NCI-H2029 treated with DMSO at 0.1 percent for 48 hours (cell line): ENCODE results near the gene GLYATL2.

ENCODE experiments used
- DNase-seq: peaks from one replicate; lab custom pipeline; 2025; lab: John Stamatoyannopoulos, UW

The GLYATL2 gene, protein sequence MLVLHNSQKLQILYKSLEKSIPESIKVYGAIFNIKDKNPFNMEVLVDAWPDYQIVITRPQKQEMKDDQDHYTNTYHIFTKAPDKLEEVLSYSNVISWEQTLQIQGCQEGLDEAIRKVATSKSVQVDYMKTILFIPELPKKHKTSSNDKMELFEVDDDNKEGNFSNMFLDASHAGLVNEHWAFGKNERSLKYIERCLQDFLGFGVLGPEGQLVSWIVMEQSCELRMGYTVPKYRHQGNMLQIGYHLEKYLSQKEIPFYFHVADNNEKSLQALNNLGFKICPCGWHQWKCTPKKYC

DNA sequence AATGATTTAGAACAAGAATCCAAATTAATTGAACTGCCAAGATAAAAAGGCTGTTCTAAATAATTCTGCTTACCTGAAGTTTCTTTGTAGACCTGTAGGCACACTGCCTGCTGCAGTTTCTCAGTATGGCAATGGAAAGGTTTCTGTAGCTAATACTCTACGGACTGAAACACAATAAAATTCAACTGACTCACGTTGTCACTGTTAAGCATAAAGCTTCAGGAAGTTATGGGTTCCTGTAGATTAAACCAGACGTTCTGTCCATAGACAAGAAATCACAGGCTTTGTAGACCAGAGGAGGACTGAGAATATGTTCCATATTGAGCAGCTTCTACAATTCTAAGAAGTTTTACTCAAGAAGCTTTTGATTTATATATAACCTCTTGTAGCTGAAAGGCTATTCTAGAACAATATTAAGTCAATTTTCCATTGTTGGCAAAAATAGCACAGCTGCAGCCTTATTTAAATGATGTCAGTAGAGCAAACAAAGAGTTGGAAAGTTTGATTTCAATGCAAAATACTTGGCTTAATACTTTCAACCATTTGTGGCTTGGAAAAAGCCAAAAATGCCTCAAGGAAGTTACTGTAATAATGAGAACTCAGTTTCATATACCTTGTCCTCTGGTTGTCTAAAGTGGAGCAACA is at the start of gene GLYATL2:
GLYATL2 (minus strand) TSS at position 344 of the 645 bp plus-strand sequence. CDS start 5,092 bp downstream, outside the sequence.
- DNase-seq, result no peak

DNA sequence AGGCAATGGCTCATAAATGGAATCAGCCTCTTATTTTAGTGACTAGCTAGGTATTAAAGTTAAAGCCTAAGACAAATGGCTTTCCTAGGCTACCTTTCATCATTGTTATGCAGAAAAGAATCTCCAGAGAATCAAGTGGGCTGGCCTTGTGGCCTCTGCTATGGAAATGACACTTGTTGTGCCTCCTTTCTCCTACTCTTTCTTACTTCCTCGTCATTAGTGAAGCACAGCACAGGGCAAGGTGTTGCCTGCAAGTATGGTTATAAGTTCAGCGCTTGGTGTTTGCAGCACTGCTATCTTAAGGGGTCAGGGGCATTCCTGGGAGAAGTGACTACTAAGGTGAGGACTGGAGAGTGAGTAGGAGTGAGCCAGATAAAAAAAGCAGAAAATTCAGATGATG is 49.4 kb upstream of the GLYATL2 start:
- no peak for DNase-seq

DNA sequence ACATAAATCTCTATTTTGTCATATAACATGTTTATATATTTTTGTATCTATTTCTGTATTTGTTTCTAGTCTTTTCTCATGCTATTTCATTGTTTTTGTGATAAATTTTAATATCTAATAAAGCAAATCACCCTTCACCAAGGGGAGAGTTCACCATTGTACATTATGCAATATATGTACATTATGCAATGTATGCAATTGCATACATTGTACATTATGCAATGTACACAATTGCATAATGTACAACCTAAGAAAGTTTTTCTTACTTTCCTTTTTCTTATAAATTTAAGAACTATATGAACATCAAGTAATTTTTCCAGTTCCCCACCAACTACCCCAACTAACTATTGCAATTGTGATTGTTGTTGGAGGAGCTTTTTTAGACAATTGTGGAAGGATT is 44.1 kb upstream of the GLYATL2 start:
- DNase-seq, result no peak

DNA sequence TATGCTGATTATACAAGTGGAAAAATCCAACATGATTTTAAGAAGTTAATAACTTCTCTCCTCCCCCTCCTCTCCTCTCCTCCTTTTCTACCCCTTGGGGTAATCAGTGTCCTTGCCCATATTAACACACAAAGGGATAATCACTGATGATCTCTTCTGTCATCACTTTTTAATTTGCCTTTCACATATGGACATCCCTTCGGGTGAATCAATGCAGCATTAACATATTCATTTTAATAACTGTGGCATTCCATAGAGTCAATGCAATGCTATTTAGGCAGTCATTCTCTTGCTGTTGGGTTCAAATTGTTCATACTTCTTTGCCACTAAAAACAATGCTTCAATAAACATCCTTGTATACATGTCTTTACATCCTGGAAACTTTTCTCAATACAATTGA is 42.9 kb upstream of the GLYATL2 start:
- DNase-seq, result no peak

DNA sequence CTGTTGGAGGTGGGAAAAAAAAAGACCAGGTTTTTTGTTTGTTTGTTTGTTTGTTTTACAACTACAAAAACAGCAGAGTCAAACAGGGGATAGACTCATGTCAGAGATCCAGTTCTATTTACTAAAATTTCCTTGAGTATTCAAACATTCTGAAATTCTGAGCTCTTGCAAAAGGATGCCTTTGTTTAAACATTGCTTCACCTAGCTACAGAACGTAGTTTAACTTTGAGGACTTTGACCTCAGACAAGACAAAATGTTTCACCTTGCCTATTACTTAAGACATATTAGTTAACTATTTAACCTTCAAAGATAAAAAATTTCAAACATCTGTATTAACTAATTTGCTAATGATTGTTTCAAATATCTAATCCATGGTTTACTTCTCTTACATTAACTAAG is 36.1 kb upstream of the GLYATL2 start:
- DNase-seq, result no peak

DNA sequence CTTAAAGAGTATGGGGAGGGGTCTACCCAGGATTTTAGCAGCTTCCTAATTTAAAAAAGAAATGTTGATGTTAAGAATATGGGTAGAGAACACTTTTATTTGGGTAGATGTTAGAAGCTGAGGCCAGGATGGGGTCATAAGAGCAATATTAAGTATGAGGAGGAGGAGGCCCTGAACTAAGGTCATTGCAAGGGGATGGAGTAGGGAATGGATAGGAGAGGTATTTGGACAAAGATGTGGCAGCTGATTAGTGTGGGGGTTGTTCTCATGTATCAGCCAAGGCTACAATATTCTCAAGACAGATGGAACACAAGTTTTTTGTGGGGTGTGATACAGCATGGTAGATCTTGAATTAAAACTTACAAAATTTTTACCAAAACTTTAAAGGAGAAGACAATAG is 35.7 kb upstream of the GLYATL2 start:
- DNase-seq, result no peak

DNA sequence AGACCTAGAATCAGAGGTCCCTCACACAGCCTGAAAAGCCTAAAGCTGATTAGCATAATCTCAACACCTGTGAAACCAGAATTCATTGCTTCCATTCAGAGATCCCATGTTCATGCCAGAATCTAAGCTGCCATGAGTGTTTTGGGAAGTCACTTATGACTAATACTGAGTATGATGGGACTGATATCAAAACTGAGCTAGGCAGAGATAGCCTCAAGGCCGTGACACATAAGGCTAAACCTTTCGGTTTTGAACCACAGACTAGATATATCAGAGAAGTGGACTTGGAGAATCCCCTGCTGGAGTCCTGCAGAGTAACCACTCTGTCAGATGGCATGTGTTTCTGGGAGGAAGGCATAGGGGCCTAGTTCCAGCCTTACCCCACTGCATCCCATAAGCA is 23.1 kb upstream of the GLYATL2 start:
- no peak for DNase-seq

DNA sequence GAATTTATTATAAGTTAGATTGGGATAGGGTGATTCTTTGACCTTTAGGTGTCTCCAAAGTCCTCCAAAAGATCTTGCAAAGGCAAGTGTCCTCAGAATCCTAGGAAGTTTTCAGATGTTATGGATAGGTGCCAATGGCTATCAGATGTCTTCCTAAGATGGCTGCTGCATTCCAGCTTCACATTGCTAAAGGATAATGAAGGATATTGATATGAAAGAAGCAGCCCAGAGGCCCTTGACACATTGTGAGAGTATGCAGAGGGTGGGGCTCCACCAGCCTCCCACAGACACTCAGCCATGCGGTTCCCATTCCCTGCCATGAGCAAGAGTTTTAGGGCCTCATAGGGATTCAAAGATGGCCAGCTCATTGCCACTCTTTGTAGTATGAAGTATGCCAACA is 22.3 kb upstream of the GLYATL2 start:
- DNase-seq, result no peak

DNA sequence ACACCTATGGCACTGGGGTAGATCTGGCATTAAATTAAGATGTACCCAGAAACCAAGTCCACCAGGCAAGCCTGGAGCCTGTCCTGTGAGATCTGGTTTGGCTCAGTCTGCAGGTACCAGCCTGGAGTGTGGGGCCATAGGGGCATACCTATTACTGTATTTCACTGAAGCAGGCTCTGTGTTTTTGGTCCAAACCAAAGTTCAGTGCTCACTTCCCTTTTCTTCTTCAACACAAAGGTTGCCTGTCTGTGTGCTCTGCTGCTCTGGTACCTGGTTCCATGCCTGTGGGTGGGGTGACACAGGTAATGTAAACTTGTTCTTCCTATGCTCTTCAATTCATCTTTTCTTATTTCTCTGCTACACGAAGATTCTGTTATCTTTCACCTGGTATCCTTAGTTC is 19.8 kb upstream of the GLYATL2 start:
- DNase-seq, result no peak

DNA sequence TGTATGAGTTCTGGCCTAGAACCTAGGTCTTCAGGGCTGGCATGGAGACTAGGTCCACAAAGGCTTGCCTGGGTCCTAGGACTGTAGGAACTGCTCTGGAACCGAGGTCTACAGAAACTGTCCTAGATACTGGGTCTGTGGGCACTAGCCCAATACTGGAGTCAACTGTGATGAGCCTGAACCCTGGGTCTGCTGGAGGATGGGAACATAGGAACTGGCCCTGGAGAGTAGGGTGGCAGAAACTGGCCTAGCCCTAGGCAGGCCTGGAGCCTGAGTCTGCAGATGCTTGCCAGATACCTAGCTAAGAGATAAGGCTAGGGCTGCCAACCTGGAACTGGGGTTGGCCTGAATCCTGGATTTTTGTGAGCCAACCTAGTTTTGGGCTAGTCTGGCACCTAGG is 19.2 kb upstream of the GLYATL2 start:
- DNase-seq, result no peak

DNA sequence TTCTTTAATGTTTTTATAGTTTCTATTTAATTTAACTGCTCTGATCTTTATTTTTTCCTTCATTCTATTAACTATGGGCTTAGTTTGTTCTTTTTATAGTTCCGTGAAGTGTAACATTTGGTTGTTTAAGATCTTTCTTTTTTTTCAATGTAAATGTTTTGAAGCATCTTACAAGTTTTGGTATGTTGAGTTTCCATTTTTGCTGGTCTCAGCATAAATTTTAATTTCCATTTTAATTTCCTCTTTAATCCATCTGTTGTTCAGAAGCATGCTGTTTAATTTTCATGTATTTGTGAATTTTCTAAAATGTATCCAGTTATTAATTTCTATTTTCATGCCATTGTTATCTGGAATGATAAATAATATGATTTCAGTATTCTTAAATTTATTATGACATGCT is 17.0 kb upstream of the GLYATL2 start:
- DNase-seq, result no peak

DNA sequence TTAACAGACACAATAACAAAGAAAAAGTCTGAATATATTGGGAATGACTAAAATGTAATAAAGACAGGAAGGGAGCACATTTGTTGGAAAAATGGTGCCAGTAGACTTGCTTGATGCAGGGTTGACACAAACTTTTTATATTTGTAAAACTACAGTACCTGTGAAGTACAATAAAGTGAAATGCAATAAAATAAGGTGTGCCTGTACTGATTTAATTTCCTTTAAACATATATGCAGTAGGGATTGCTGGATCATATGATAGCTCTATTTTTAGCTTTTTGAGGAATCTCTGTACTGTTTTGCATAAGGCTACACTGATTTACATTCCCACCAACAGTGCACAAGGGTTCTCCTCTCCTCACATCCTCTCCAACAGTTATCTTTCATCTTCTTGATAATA is 12.3 kb upstream of the GLYATL2 start:
- no peak for DNase-seq

DNA sequence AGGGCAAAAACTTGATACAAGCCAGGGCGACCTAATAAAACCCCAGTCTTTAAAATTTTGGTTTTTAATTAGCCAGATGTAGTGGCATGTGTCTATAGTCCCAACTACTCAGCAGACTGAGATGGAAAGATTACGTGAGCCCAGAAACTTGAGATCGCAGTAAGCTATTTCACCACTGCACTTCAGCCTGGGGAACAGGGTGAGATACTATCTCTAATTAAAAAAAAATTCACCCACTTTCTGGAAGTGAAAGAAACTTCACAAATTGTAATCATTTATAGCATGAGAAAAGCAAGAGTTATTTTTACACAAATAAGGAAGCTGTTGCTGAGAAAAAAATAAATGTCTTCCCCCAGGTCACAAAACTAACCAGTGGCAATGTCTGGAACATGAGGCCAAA is 882 bp upstream of the GLYATL2 start:
- no peak for DNase-seq

DNA sequence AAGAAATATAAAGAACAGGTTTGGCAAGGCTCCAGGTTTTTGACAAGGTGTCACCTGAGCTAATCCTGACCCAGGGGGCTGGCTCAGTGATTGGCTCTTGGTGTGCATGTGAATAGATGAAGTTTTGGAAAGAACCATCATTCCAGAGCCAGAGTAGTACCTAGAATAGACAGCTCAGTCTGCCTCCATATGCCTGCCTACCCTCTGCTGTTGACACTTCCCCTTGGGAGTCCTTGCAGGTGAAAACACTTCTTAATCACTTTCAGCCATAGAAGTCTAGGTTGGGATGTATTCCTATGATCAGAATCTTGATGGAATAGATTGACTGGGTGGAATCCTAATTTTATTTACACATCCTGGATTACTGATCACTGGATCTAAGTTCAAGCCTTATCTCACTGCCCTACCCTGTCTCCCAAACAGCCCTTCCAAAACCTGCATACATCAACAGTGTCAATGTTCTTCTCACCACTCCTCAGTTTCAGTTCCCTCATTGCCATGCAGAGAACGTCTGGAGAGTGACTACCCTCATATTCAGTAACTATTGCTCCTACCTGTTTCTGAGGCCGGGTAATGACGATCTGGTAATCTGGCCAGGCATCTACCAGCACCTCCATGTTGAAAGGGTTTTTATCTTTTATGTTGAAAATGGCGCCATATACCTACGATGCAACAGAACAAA is 6.7 kb downstream of the GLYATL2 start:
- DNase-seq, result no peak

DNA sequence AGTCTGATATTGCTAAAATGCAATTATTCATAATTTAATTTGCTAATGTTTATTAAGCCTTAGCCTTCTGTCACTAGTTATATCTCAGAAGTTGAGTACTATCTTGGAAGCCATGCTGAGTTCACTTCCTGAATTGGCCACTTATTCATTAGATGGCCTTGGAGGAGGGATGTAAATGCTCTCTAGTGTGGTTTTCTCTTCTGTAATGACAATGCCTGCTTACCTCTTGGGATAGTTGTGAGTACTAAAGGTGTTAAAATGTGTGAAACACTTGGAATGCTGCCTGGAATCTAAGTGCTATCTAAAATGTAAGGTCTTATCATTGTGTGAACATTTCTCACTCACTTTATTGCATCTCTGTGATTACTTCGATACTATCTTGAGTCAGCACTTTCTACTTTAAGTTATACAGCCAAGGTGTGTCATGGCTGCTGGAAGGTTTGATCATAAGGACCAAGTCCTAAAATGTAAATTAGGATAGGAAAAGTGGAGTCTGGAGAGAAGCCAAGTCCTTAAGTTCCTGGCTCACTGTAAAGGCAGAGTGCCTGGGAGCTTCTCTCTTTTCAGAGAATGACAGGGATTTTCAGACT is 12.4 kb downstream of the GLYATL2 start:
- peak; percentile 53 for DNase-seq

DNA sequence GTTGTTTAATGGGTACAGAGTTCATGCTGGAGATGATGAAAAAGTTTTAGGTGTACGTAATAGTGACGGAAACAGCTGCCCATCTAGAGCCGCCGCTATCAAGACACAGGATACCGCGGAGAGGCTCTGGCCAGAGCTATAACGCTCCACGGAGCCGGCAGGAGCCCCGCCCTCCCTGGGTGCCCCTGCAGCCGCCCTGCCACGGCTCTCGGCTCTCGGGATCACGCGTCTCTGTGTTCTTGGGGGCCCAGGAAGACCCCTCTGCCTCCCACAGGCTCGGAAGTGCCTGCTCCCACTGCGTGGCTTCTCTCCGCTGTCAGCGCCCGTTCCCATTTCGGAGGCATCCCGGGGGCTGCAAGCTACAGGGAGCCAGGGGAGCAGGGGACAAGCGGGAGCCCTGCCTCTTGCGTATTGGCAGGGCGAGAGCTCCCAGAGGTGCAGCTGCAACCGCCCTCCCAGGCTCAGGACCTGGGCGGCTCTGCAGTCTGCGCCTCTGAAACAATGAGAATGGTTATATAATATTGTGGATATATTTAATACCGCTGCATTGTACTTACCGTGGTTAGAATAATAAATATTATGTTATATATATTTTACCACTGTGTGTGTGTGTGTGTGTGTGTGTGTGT is 13.7 kb downstream of the GLYATL2 start:
- no peak for DNase-seq

DNA sequence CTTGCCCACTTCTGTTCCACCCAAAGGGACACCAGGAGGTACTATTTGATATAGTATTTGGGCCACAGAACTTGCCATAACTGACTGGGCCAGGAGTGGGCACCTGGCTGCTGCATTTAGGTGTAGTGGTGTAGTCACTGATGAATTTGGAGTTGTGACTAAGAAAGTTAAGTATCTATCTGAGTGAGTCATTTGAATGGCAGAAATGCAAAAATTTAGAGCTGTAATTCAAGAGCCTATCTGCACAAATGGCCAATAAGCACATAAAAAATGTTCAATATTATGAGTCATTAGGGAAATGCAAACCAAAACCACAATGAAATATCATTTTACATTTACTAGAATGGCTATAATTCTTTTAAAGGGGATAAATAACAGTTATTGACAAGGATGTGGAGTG is 14.7 kb downstream of the GLYATL2 start:
- DNase-seq, result no peak

DNA sequence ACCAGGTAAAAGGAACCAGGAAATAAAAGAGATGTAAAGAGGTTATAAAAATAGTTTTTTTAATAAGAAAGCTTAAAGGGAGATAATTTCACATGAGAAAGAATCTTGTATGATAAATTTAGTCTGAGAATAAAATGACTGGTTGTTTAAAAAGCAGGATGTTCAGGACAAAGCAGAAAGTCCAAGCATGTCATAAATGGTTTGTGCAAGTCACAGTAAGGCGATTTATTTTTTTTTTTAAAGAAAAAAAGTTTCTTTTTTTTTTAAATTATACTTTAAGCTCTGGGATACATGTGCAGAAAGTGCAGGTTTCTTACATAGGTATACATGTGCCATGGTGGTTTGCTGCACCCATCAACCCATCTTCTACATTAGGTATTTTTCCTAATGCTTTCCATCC is 30.8 kb downstream of the GLYATL2 start:
- DNase-seq, result no peak

DNA sequence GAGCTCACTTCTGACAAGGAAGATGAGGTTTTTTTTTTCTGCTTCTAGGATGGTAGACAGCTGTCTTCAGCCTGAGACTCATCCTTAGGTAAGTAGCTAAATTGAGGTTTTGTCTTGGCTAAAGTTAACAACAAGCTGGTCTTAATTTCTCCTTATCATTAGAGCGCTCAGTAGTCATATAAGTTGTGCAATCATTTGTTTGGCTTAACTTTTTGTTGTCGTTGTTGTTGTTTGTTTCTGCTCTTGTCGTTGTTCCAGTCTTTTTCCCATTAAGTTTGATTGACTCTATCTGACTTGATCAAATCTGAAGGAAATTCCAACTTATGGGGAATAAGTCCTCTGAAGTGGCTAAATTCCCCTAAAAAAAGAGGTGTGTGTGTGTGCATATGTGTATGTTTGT is 33.0 kb downstream of the GLYATL2 start:
- no peak for DNase-seq

DNA sequence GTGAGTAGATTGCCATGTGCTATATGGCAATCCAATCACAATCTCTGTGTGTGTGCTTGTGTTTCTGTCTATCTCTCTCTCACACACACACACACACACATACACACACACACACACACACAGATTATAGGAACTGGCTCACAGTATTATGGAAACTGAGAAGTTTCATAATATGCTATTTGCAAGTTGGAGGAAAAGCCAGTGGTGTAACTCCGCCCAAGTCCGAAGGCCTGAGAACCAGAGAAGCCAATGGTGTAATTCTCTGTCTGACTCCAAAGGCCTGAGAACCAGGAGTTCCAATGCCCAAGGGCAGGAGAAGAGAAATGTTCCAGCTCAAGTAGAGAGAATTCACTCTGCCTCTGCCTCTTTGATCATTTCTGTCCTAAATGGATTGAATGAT is 37.2 kb downstream of the GLYATL2 start:
- no peak for DNase-seq

DNA sequence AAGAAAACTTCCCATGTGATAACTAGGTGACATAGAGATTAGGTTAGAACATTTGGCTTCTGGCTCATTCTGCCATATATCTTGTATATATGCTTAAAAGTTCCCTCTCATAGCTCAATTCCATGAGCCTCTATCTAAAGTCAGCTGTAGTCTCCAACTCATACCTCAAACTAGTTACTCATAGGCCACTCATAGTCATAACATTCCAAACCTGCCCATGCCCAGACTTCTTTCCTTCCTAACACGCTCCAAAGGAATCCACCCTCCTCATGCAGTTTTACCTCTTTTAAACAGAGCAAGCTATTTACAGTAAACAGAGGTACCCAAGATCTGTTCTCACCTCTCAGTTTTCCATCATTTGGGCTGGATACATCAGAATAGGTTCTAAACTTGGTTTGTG is 39.4 kb downstream of the GLYATL2 start:
- no peak for DNase-seq

DNA sequence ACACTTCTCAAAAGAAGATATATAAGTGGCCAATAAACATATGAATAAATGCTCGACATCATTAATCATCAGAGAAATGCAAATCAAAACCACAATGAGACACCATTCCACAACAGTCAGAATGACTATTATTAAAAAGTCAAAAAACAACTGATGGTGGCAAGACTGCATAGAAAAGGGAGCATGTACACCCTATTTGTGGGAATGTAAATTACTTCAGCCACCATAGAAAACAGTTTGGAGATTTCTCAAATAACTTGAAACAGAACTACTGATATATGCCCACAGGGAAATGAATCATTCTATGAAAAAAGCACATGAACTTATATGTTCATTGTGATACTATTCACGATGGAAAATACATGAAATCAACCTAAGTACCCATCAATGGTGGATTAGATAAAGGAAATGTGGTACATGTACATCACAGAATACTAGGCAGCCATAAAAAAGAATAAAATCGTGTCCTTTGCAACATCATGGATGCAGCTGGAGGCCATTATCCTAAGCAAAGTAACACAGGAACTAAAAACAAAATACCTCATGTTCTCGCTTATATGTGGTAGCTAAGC is 42.4 kb downstream of the GLYATL2 start:
- no peak for DNase-seq
